RWPE2 (cell line): ENCODE measurements around the gene EXOC6B.

ENCODE experiments used
- ATAC-seq: fragments of 200-7000 bp; cut with Tn5 transposase; 3 replicates; pipeline ENCODE4 v1.9.1; 2021; ENCODE audit warnings: low read depth
- DNase-seq: peaks from one replicate; pipeline ENCODE4 v3.0.0-alpha.2; 2020; ENCODE audit warnings: low spot score
- H3K27ac ChIP-seq: fragments of 450-650 bp; 2 replicates; pipeline ENCODE4 v1.5.1; 2017; ENCODE audit warnings: mild to moderate bottlenecking; ENCODE audit not compliant: poor library complexity, severe bottlenecking
- H3K27me3 ChIP-seq: fragments of 250-450 bp; sonication (Bioruptor Pico); 2 replicates; pipeline ENCODE4 v1.5.1; 2021; ENCODE audit warnings: mild to moderate bottlenecking, moderate library complexity; ENCODE audit not compliant: insufficient read depth, poor library complexity, severe bottlenecking
- H3K36me3 ChIP-seq: fragments of 250-450 bp; sonication (Bioruptor Pico); 2 replicates; pipeline ENCODE4 v1.5.1; 2020; ENCODE audit warnings: low read depth, mild to moderate bottlenecking, moderate library complexity
- H3K4me1 ChIP-seq: fragments of 250-450 bp; sonication (Bioruptor Pico); 2 replicates; pipeline ENCODE4 v1.5.1; 2021; ENCODE audit warnings: mild to moderate bottlenecking, moderate library complexity; ENCODE audit not compliant: insufficient read depth, poor library complexity, severe bottlenecking
- H3K4me3 ChIP-seq: fragments of 250-450 bp; sonication (Bioruptor Pico); 2 replicates; pipeline ENCODE4 v1.5.1; 2021; ENCODE audit warnings: mild to moderate bottlenecking, moderate library complexity; ENCODE audit not compliant: severe bottlenecking
- H3K9me3 ChIP-seq: fragments of 250-450 bp; sonication (Bioruptor Pico); 2 replicates; pipeline ENCODE4 v1.5.1; 2021; ENCODE audit warnings: mild to moderate bottlenecking, moderate library complexity; ENCODE audit not compliant: severe bottlenecking
- TF ChIP-seq, protein P1 (sequence below): fragments of 450-650 bp; IDR thresholded peaks from one replicate; pipeline ENCODE4 v1.5.1; 2017; ENCODE audit warnings: mild to moderate bottlenecking, moderate library complexity; ENCODE audit not compliant: poor library complexity, severe bottlenecking

EXOC6B gene

DNA sequence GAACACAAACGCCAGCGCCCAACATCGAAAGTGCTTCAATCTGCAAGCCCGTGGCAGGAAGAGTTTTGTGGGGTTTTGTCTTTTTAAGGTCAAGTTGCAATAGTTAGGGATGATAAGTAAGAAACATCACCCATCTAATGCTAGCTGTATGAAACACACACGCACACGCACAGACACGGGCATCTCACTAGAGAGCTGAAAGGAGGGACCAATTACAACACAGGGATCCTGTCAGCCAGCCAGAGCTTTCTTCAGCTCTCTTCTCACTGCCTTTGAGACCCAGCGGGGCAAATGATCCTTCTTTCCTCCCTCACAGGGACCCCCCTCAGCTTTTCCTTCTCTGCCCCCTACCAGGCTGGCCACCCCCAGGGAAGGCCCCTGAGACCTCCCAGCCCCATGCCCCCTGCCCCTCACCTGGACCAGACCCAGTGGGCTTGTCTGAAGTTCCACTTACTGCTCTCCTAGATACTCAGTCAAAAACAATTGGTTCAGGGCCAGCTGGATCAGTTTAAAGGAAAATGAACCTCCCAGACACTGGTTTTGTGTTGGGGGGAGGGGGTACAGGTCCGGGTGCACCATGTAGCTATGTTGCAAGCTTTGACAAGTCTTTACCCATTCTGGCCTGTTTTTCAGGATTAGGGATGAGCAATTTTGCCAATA, 696.0 kb downstream of the EXOC6B start:
- H3K27ac ChIP-seq, result peak overlapping the region; percentile 57
- peaks cover 9% of the 10 kb centered on the region for H3K4me1 ChIP-seq

DNA sequence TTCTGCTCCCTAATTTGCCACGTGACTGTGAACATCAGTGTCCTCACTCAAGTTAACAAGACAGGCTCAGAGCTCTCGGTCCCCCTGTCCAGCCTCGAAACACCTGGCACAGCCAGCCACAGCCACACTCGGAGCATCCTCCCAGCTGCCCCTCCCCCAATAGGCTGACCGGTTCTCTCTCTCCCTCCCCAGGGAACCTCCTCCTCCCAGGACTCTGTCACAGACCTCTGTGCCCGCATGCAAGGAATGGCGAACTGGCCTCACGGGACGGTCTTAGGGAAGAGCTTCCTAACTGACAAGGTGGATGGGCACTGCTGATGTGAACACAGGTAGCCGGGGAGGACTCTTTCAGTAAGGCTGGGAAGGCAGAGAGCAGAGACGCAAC, 697.0 kb downstream of the EXOC6B start:
- Histone ChIP-seq H3K4me3 (no peak overlapping the region), H3K27ac (no peak overlapping the region), H3K4me1 (peaks cover 9% of the 10 kb centered on the region), H3K36me3 (peaks cover 4% of the 10 kb centered on the region; the same call in 1 of the 2 replicates), H3K27me3 (no peaks in the 10 kb centered on the region), H3K9me3 (no peaks in the 10 kb centered on the region)
- DNase-seq (no peak), ATAC-seq (no peak)
- TF ChIP-seq, protein P1, sequence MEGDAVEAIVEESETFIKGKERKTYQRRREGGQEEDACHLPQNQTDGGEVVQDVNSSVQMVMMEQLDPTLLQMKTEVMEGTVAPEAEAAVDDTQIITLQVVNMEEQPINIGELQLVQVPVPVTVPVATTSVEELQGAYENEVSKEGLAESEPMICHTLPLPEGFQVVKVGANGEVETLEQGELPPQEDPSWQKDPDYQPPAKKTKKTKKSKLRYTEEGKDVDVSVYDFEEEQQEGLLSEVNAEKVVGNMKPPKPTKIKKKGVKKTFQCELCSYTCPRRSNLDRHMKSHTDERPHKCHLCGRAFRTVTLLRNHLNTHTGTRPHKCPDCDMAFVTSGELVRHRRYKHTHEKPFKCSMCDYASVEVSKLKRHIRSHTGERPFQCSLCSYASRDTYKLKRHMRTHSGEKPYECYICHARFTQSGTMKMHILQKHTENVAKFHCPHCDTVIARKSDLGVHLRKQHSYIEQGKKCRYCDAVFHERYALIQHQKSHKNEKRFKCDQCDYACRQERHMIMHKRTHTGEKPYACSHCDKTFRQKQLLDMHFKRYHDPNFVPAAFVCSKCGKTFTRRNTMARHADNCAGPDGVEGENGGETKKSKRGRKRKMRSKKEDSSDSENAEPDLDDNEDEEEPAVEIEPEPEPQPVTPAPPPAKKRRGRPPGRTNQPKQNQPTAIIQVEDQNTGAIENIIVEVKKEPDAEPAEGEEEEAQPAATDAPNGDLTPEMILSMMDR, result no peak

More for the DNA sequence above, 696.0 kb downstream of the EXOC6B start:
- H3K36me3 ChIP-seq, result peaks cover 4% of the 10 kb centered on the region; the same call in 1 of the 2 replicates
- TF ChIP-seq, protein P1, result no peak
- H3K27me3 ChIP-seq, result no peaks in the 10 kb centered on the region
- H3K9me3 ChIP-seq, result no peaks in the 10 kb centered on the region
- DNase-seq (peak; percentile 40), ATAC-seq (peak; percentile 58)
- no peak overlapping the region for H3K4me3 ChIP-seq

DNA sequence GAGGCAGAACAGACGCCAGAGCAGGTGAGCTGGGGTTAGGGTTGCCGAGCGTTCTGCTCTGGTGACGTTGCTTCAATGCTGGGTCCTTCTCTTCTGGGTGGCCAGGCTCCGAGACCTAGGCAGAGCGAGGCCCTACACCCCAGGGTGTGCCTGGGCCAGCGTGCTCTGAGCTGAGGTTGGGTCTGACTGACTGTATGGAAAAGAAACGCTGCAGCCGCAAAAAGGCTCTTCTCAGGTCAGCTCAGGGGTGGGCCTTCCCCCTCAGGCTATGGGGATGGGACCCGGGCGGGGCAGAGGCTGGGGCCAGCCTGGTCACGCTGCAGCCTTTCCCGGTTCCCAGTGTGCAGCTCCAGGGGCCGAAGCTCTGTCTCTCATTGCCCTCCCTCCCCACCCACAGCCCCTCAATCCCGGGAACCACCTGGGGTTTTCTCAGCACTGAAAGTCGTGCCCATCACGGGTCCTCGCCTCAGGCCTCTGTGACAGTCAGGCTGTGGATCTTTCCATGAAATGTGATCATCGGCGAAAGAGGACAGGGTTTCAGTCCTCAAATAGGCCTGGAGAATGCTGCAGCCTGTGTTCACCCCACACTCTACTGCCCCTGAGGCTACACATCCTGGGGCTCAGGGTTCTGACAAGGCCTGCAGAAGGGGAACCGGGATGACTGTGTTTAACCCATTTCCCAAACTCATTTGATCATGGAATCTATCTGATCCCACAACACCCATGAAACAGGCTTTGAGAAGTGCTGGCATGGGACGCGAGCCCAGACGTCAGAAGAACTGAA, 697.6 kb downstream of the EXOC6B start:
- Histone ChIP-seq H3K9me3 (no peaks in the 10 kb centered on the region), H3K27me3 (no peaks in the 10 kb centered on the region), H3K27ac (no peak overlapping the region), H3K4me3 (no peak overlapping the region), H3K36me3 (peaks cover 4% of the 10 kb centered on the region; the same call in 1 of the 2 replicates), H3K4me1 (peaks cover 9% of the 10 kb centered on the region)
- DNase-seq (no peak), ATAC-seq (no peak)
- TF ChIP-seq, protein P1, result no peak

DNA sequence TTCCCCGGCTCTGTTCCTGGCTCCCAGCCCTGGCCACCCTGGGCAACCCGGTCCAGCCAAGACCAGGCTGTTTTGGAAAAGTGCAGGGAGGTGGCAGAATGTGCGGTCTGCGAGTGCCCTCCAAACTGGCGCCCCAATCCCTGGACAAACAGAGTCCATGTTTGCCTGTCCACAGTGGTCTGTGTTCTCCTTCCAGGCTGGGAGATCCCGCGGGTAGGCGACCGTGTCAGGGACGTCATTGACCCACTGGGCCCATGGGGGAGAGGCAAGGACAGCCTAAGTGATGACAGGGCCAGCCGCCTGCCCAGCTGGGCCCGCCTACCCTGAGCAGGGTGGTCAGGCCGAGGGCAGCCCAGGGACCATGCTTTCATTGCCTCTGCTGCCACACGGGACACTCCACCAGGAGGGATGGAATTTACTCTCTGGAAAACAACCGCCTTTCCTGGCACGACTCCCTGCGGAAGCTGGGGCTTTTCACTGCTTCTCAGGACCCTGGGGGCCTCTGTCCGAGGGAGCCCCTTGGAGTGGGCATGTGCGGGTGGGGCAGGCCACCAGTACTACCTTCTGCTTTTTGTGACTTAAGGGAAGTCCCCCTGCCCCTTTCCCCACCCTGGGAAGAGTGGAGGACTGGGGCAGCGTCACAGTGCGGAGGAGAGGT, 698.3 kb downstream of the EXOC6B start:
- H3K27me3 ChIP-seq, result no peaks in the 10 kb centered on the region
- H3K36me3 ChIP-seq, result peaks cover 1% of the 10 kb centered on the region; the same call in 1 of the 2 replicates
- TF ChIP-seq, protein P1, result no peak
- no peak overlapping the region for H3K27ac ChIP-seq
- DNase-seq (peak; percentile 34), ATAC-seq (no peak)
- H3K4me1 ChIP-seq, result peaks cover 9% of the 10 kb centered on the region
- no peak overlapping the region for H3K4me3 ChIP-seq
- H3K9me3 ChIP-seq, result no peaks in the 10 kb centered on the region
